Skin epidermis (tissue), 12 donors: Measurements from ENCODE around the gene PERM1.
A peak's percentile ranks its signal among the peaks of the same experiment; 100 is the strongest.

Experiments
- H3K27ac ChIP-seq, 21 experiments: fragments of 200-600 bp; sonication (generic) in 11 of 21; one replicate each; pipeline ENCODE4 v1.5.0; 2020; ENCODE audit warnings: mild to moderate bottlenecking in 3 of 21, inconsistent platforms in 2 of 21, moderate library complexity in 2 of 21
- H3K4me3 ChIP-seq, 7 experiments: fragments of 200-600 bp; sonication (generic) in 2 of 7; one replicate each; pipeline ENCODE4 v1.5.0; 2020; ENCODE audit warnings: inconsistent platforms in 2 of 7, mild to moderate bottlenecking in 2 of 7, moderate library complexity in 1 of 7

PERM1 gene

GRCh38 chr1:927748-928147 is 54.1 kb downstream of the PERM1 start:
- Histone ChIP-seq H3K27ac (no peak overlapping the region), H3K4me3 (no peak overlapping the region)

DNA sequence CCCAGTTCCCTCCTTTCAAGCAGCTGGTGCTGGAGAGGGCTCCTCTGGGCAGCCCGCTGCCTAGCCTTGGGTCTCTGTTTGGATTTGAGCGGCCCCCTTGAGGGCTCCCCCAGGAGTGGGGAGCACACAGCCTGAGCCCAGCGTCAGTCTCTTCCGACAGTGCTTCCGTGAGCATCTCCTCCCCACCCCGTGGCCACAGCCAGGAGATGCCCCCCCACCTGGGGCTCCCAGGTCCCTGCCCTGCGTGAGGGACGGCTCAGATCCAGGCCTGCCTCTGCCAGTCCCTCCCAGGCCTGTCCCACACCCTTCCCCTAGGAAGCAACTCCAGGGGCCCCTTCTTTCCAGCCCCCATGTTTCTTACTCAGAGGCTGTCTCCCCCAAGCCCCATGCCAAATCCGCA is 54.7 kb downstream of the PERM1 start:
- no peak overlapping the region for H3K27ac ChIP-seq

GRCh38 chr1:925561-926421 is 56.1 kb downstream of the PERM1 start:
- H3K27ac ChIP-seq, result no peak overlapping the region
- peak overlapping the region in 3 of 7 experiments; percentile 32 to 49 (median 43) for H3K4me3 ChIP-seq

More for the DNA sequence above, 54.7 kb downstream of the PERM1 start:
- H3K4me3 ChIP-seq, result no peak overlapping the region
